Activated naive CD4-positive, alpha-beta T cell treated with anti-CD3 and anti-CD28 coated beads, Interleukin-2, amount 10 ng/mL, durations not matched to agents 7 days and 5 days (primary cell): ENCODE measurements around the gene VSTM4.

Experiments
- CTCF ChIA-PET: fragments of 350-600 bp; sonication (Branson Sonifier 250); formaldehyde crosslinking; loops from one replicate; lab custom pipeline; 2021; ENCODE audit warnings: antibody characterized with exemption; lab: Charles Lee
- DNase-seq: peaks from one replicate; pipeline ENCODE4 v3.0.0-alpha.2; 2020
- H3K27ac Mint-ChIP-seq: one replicate; pipeline ENCODE4 v1.8.0; 2021; ENCODE audit warnings: mild to moderate bottlenecking, moderate library complexity, mixed read lengths
- H3K27me3 Mint-ChIP-seq: one replicate; pipeline ENCODE4 v1.8.0; 2021; ENCODE audit warnings: mild to moderate bottlenecking, mixed read lengths
- H3K36me3 Mint-ChIP-seq: one replicate; pipeline ENCODE4 v1.8.0; 2021; ENCODE audit warnings: mixed read lengths
- H3K4me1 Mint-ChIP-seq: one replicate; pipeline ENCODE4 v1.8.0; 2021; ENCODE audit warnings: mixed read lengths
- H3K4me3 Mint-ChIP-seq: one replicate; pipeline ENCODE4 v1.8.0; 2021; ENCODE audit warnings: mild to moderate bottlenecking, moderate library complexity, mixed read lengths
- H3K9me3 Mint-ChIP-seq: one replicate; pipeline ENCODE4 v1.8.0; 2021; ENCODE audit warnings: mixed read lengths

VSTM4 gene

DNA sequence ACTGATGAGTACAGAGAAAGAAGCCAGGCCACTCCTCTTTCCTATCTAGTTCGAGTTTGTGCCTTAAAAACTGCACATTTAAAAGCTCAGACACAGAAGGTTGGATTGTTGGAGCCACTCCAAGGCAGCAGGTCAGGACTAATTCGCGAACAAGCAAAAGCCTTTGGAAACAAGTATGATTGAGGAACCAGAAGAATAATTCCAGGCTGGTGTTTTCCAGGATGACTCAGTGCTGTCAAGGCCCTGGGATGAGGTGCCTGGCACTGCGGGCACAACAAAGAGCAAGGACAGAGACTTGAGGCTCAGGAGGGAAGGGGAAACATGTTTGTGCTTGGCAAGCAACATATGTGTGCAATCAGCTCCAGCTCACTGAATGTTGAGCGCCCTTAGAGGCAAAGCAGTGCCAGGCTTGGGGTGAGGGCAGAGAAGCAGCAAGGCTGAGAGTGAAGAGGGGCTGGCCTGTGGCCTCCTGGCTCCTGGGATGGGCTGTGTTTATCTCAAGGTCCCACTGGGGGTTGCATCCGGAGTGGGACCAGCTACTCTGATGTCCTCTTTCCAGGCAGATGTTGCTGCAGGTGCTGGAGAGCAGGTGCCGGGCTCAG lies 44.1 kb downstream of the VSTM4 start:
- Mint-ChIP-seq H3K4me1 (peaks cover 4% of the 10 kb centered on the region), H3K4me3 (no peak overlapping the region), H3K27me3 (peaks cover 10% of the 10 kb centered on the region), H3K27ac (no peak overlapping the region), H3K9me3 (no peaks in the 10 kb centered on the region), H3K36me3 (no peaks in the 10 kb centered on the region)
- CTCF ChIA-PET, result no interaction called here
- no peak for DNase-seq

- H3K27ac Mint-ChIP-seq, result no peak overlapping the region
- no peak for DNase-seq
- H3K4me1 Mint-ChIP-seq, result peaks cover 4% of the 10 kb centered on the region
- peaks cover 7% of the 10 kb centered on the region for H3K27me3 Mint-ChIP-seq
- no peaks in the 10 kb centered on the region for H3K9me3 Mint-ChIP-seq
- H3K4me3 Mint-ChIP-seq, result no peak overlapping the region
- CTCF ChIA-PET, result no interaction called here
- H3K36me3 Mint-ChIP-seq, result no peaks in the 10 kb centered on the region
Measured at GRCh38 chr10:49070701-49071100, 44.6 kb downstream of the VSTM4 start.

GRCh38 chr10:49068672-49069217 lies 46.6 kb downstream of the VSTM4 start:
- Mint-ChIP-seq H3K4me1 (peaks cover 4% of the 10 kb centered on the region), H3K9me3 (no peaks in the 10 kb centered on the region), H3K27ac (no peak overlapping the region), H3K36me3 (no peaks in the 10 kb centered on the region), H3K4me3 (no peak overlapping the region), H3K27me3 (peaks cover 14% of the 10 kb centered on the region)
- no peak for DNase-seq
- CTCF ChIA-PET, result no interaction called here

DNA sequence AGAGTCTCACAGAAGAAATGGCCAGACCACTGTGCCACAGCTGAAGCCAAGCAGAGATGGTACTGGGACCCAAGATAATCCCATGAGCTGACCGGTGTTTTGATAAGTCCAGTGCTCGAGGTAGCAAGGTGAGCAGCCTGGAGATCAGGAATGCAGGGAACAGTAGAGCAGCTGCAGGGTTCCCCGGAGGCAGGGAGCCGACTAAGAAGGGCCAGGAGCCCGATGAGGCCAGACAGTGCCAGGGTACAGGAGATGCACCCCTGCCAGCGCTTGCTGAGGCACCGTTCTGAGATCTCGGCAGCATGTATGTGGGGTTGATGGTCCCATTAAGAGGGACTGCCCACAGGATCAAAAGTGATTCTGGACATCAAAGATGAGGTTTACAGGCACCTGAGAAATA lies 47.1 kb downstream of the VSTM4 start:
- H3K27me3 Mint-ChIP-seq, result peaks cover 18% of the 10 kb centered on the region
- H3K4me1 Mint-ChIP-seq, result peaks cover 4% of the 10 kb centered on the region
- H3K9me3 Mint-ChIP-seq, result no peaks in the 10 kb centered on the region
- no peak overlapping the region for H3K27ac Mint-ChIP-seq
- CTCF ChIA-PET, result no interaction called here
- no peaks in the 10 kb centered on the region for H3K36me3 Mint-ChIP-seq
- no peak overlapping the region for H3K4me3 Mint-ChIP-seq
- no peak for DNase-seq

GRCh38 chr10:49066944-49067730 lies 48.2 kb downstream of the VSTM4 start:
- no peaks in the 10 kb centered on the region for H3K4me1 Mint-ChIP-seq
- H3K4me3 Mint-ChIP-seq, result no peak overlapping the region
- no peak for DNase-seq
- CTCF ChIA-PET, result no interaction called here
- peaks cover 6% of the 10 kb centered on the region for H3K9me3 Mint-ChIP-seq
- H3K36me3 Mint-ChIP-seq, result no peaks in the 10 kb centered on the region
- no peak overlapping the region for H3K27ac Mint-ChIP-seq
- H3K27me3 Mint-ChIP-seq, result peaks cover 18% of the 10 kb centered on the region

GRCh38 chr10:49062229-49062628 lies 53.1 kb downstream of the VSTM4 start:
- Mint-ChIP-seq H3K36me3 (no peaks in the 10 kb centered on the region), H3K27me3 (peaks cover 17% of the 10 kb centered on the region), H3K4me3 (no peak overlapping the region), H3K27ac (no peak overlapping the region), H3K4me1 (no peaks in the 10 kb centered on the region), H3K9me3 (peaks cover 7% of the 10 kb centered on the region)
- CTCF ChIA-PET, result no interaction called here
- no peak for DNase-seq

DNA sequence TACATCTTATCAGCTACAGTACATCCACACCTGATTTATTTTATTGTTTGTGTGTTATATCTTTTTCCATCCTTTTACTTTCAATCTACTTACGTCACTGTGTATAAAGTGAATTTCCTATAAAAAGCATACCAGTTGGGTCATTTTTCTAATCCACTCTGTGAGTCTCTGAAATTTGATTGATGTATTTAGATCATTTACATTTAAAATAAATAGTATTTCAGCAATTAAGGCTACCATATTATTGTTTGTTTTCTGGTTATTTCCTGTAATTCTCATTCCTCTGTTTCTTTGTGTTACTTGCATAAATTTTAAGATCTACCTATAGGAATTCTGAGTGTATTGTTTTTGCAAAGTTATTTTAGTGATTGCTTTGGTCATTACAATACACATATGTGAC lies 53.7 kb downstream of the VSTM4 start:
- CTCF ChIA-PET, result no interaction called here
- H3K4me3 Mint-ChIP-seq, result no peak overlapping the region
- H3K9me3 Mint-ChIP-seq, result peaks cover 7% of the 10 kb centered on the region
- no peaks in the 10 kb centered on the region for H3K4me1 Mint-ChIP-seq
- no peaks in the 10 kb centered on the region for H3K36me3 Mint-ChIP-seq
- no peak for DNase-seq
- H3K27me3 Mint-ChIP-seq, result peaks cover 17% of the 10 kb centered on the region
- H3K27ac Mint-ChIP-seq, result no peak overlapping the region

GRCh38 chr10:49058463-49059255 lies 56.7 kb downstream of the VSTM4 start:
- no peak for DNase-seq
- Mint-ChIP-seq H3K27me3 (peaks cover 9% of the 10 kb centered on the region), H3K4me3 (no peak overlapping the region), H3K27ac (no peak overlapping the region), H3K36me3 (no peaks in the 10 kb centered on the region), H3K9me3 (peaks cover 7% of the 10 kb centered on the region), H3K4me1 (no peaks in the 10 kb centered on the region)
- CTCF ChIA-PET, result no interaction called here

DNA sequence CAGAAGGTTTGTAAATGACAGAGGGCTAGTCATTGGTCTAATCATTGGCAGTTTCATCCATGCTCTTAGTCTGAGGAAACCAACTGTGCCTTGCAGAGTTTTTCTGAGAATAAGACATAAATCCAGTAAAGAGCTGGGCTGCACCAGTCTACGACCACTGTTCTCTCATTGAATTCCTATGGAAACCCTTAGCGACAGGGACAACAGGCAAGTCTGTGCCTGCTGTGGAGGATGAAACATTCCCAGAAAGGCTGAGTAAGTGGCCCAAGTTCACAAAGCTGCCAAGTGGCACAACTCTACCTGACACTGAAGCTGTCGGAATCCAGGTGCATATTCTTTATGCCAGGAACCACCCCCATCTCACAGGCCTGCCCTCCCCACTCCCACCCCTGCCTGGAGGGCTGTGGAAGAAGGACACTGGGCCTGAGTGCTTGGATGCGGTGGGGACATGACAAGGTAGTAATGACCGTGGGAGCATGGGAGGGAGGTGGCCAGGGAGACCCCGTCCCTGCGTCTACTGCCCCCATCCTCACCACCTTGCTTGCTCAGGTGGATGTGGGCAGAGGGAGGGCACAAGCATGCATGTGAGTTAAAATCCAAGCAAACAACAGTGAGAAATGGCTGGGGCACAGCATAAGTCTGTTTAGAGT lies 58.0 kb downstream of the VSTM4 start:
- Mint-ChIP-seq H3K27me3 (peaks cover 7% of the 10 kb centered on the region), H3K4me1 (no peaks in the 10 kb centered on the region), H3K27ac (no peak overlapping the region), H3K36me3 (no peaks in the 10 kb centered on the region), H3K9me3 (peaks cover 3% of the 10 kb centered on the region), H3K4me3 (no peak overlapping the region)
- no peak for DNase-seq
- CTCF ChIA-PET, result no interaction called here

DNA sequence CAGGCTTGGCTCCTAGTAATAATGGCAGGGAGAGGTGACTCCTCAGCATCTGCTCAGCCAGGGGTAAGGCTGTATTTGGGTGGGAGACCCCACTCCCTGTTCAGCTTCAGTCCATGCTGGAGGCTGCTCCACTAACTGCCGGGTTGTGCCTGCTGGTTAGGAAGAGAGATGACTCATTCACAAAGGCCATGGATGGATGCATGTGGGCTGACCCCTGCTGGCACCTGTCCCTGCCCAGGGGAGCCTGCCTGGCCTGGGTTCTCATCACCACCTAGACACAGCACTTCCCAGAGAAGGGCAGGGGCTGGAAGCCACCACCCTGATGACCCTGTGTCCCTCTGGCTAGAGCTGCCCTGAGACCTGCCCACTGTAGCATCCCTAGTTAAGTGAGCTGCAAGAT lies 59.0 kb downstream of the VSTM4 start:
- no peaks in the 10 kb centered on the region for H3K9me3 Mint-ChIP-seq
- no peaks in the 10 kb centered on the region for H3K36me3 Mint-ChIP-seq
- CTCF ChIA-PET, result no interaction called here
- H3K27me3 Mint-ChIP-seq, result peaks cover 7% of the 10 kb centered on the region
- no peak overlapping the region for H3K27ac Mint-ChIP-seq
- H3K4me3 Mint-ChIP-seq, result no peak overlapping the region
- DNase-seq, result no peak
- no peaks in the 10 kb centered on the region for H3K4me1 Mint-ChIP-seq

DNA sequence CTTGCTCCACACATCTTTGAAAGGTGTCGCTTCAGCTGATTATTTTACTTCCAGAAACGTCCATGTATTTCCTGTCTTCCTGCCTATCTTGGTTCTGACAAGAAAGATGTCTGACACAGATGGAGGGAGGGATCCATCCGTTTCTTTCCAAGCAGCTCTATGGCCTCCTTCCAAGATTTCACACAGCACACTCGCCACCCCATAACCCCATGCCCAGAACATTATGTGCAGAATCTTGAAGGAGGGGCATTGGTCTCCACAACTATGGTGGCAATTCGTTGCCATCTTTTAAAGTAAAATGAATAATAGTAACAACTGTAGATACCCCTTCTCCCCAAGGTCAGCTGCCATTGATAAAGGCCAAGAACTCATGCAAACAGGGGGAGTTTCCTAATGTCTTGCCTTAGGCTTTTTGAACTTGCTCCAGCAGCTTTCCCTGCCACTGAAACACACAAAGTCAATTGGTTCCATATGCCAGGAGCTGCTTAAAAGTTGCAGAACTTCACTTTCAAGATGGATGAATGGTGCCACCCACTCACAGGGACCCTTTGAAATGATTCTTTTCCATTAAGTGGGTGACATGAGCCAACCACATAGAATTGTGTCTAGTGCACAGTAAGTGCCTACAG lies 60.0 kb downstream of the VSTM4 start:
- DNase-seq, result no peak
- peaks cover 7% of the 10 kb centered on the region for H3K27me3 Mint-ChIP-seq
- H3K36me3 Mint-ChIP-seq, result no peaks in the 10 kb centered on the region
- H3K4me1 Mint-ChIP-seq, result no peaks in the 10 kb centered on the region
- H3K4me3 Mint-ChIP-seq, result no peak overlapping the region
- H3K27ac Mint-ChIP-seq, result no peak overlapping the region
- CTCF ChIA-PET, result interaction anchor here (1.1 kb wide), 1 partner anchor 352 kb away, joined by 3 read pairs; no protein-coding TSS in a partner anchor
- H3K9me3 Mint-ChIP-seq, result no peaks in the 10 kb centered on the region

DNA sequence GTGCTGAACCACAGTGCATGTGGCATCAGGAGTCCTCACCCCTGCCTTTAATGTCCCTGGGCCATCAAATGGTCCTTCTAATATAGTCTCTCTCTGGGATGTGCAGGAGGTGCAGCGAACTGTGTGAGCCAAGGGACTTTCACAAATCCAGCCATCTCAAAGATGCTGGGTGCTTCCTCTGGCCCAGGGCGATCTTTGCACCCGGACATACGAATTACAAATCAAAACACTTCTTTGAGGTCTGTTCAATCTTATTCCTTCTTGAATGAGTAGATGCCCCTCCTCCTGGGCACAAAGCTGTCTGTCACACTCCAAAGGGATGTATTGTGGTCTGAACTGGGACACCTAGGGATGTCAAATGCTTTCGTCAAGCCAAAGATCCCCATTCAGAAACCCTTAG lies 60.6 kb downstream of the VSTM4 start:
- Mint-ChIP-seq H3K4me3 (no peak overlapping the region), H3K27me3 (peaks cover 7% of the 10 kb centered on the region), H3K36me3 (no peaks in the 10 kb centered on the region), H3K27ac (no peak overlapping the region), H3K9me3 (no peaks in the 10 kb centered on the region), H3K4me1 (no peaks in the 10 kb centered on the region)
- no peak for DNase-seq
- CTCF ChIA-PET, result interaction anchor here (1.1 kb wide), 1 partner anchor 353 kb away, joined by 3 read pairs; no protein-coding TSS in a partner anchor

DNA sequence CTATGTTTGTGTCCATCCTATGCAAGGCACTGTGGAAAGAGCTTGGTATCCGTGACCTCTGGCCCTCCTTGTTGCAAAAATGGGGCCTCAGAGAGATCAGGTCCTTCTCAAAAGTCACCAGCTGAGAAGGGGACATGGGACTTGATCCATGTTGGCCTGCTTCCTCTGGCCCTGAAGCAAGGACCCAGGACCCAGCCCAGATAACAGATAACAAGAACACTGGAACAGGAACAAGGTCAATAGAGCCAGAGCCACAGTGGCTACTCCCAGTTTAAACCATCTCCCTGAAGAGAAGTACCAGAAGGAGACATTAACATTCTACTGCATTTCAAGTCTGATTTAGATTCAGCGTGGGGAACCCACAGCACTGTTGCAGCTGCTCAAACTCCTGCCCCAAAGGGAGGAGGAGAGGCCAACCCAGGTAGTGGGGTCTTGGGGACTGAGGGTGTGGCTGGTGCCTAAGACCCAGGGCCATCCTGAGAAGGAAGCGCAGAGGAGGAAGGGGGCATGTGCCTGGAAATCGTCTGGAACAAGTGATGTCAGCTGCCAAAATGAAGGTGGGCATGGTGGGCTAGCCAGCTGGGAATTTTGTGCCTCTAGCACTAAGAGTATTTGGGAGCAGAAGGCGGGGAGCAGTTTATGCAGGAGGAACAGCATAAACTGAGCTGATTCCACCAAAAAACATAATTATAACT lies 61.2 kb downstream of the VSTM4 start:
- H3K4me1 Mint-ChIP-seq, result no peaks in the 10 kb centered on the region
- no peaks in the 10 kb centered on the region for H3K36me3 Mint-ChIP-seq
- no peaks in the 10 kb centered on the region for H3K9me3 Mint-ChIP-seq
- CTCF ChIA-PET, result no interaction called here
- H3K27ac Mint-ChIP-seq, result no peak overlapping the region
- H3K27me3 Mint-ChIP-seq, result peaks cover 7% of the 10 kb centered on the region
- DNase-seq, result no peak
- H3K4me3 Mint-ChIP-seq, result no peak overlapping the region
